Adipocyte (in vitro differentiated cells): ENCODE measurements around the gene RPL4.
"Not testable (repeated sequence)": the region's sequence is repeated elsewhere in the genome, so short reads cannot be mapped to it uniquely, and the experiment has no call there.

Experiments used
- DNase-seq: peaks from one replicate; pipeline ENCODE4 v3.0.0-alpha.2; 2015; ENCODE audit warnings: low read depth
- H3K27me3 ChIP-seq: replicated peaks from 2 replicates; pipeline ENCODE4 v1.7.0; 2013; ENCODE audit warnings: mild to moderate bottlenecking, low read length, moderate library complexity; ENCODE audit not compliant: control insufficient read depth, insufficient read depth
- H3K36me3 ChIP-seq: 2 replicates; pipeline ENCODE4 v1.7.0; 2013; ENCODE audit warnings: low read length, mild to moderate bottlenecking, moderate library complexity; ENCODE audit not compliant: control insufficient read depth, insufficient read depth, severe bottlenecking
- H3K4me1 ChIP-seq: 2 replicates; pipeline ENCODE4 v1.7.0; 2013; ENCODE audit warnings: mild to moderate bottlenecking, low read length, moderate library complexity; ENCODE audit not compliant: control insufficient read depth, insufficient read depth
- H3K4me3 ChIP-seq: 2 replicates; pipeline ENCODE4 v1.7.0; 2013; ENCODE audit warnings: mild to moderate bottlenecking, low read length, moderate library complexity
- H3K9ac ChIP-seq: 2 replicates; pipeline ENCODE4 v1.7.0; 2013; ENCODE audit warnings: mild to moderate bottlenecking, low read length, moderate library complexity
- H3K9me3 ChIP-seq: 2 replicates; pipeline ENCODE4 v1.7.0; 2013; ENCODE audit warnings: mild to moderate bottlenecking, low read length, moderate library complexity; ENCODE audit not compliant: control insufficient read depth

The RPL4 gene

GRCh38 chr15:66503780-66504562 lies 684 bp downstream of the RPL4 start:
- DNase-seq: peak; percentile 18
- peak overlapping the region; percentile 98 for H3K9ac ChIP-seq
- no peaks in the 10 kb centered on the region for H3K9me3 ChIP-seq
- H3K4me1 ChIP-seq: peaks cover 26% of the 10 kb centered on the region
- H3K27me3 ChIP-seq: no peaks in the 10 kb centered on the region
- H3K4me3 ChIP-seq: peak overlapping the region; percentile 93
- peaks cover 41% of the 10 kb centered on the region for H3K36me3 ChIP-seq

- H3K27me3 ChIP-seq, H3K9me3 ChIP-seq: not testable (repeated sequence)
- H3K36me3 ChIP-seq: peaks cover 49% of the 10 kb centered on the region
- peak overlapping the region; percentile 98 for H3K9ac ChIP-seq
- peak overlapping the region; percentile 93 for H3K4me3 ChIP-seq
- peaks cover 31% of the 10 kb centered on the region for H3K4me1 ChIP-seq
- peak; percentile 7 for DNase-seq
Observed at GRCh38 chr15:66503041-66503648, 1.5 kb downstream of the RPL4 start.

GRCh38 chr15:66502491-66502890 lies 2.2 kb downstream of the RPL4 start:
- Histone ChIP-seq H3K4me1 (peaks cover 36% of the 10 kb centered on the region), H3K36me3 (peaks cover 52% of the 10 kb centered on the region), H3K27me3 (no peaks in the 10 kb centered on the region), H3K4me3 (peak overlapping the region; percentile 93), H3K9ac (peak overlapping the region; percentile 98), H3K9me3 (no peaks in the 10 kb centered on the region)
- DNase-seq: no peak

- peaks cover 36% of the 10 kb centered on the region for H3K4me1 ChIP-seq
- peaks cover 52% of the 10 kb centered on the region for H3K36me3 ChIP-seq
- not testable (repeated sequence) for H3K27me3 ChIP-seq, DNase-seq, H3K9me3 ChIP-seq, H3K4me3 ChIP-seq
- peak overlapping the region; percentile 21 for H3K9ac ChIP-seq
Observed at GRCh38 chr15:66500346-66500745, 4.3 kb downstream of the RPL4 start.

- no peaks in the 10 kb centered on the region for H3K9me3 ChIP-seq
- peak; percentile 66 for DNase-seq
- H3K9ac ChIP-seq: peak overlapping the region; percentile 93
- H3K36me3 ChIP-seq: peaks cover 52% of the 10 kb centered on the region
- H3K4me1 ChIP-seq: peaks cover 51% of the 10 kb centered on the region
- no peak overlapping the region for H3K4me3 ChIP-seq
- no peaks in the 10 kb centered on the region for H3K27me3 ChIP-seq
Observed at GRCh38 chr15:66498501-66499386, 5.9 kb downstream of the RPL4 start.

- peaks cover 55% of the 10 kb centered on the region for H3K36me3 ChIP-seq
- peak; percentile 98 for DNase-seq
Observed at GRCh38 chr15:66497502-66498455, 6.9 kb downstream of the RPL4 start, which contains the start of gene SNAPC5. TSS of gene SNAPC5 (minus strand) at chr15:66497762. CDS start at chr15:66497731, 31 bp downstream.

GRCh38 chr15:66496951-66497501 lies 7.6 kb downstream of the RPL4 start:
- Histone ChIP-seq H3K27me3 (no peaks in the 10 kb centered on the region), H3K9me3 (no peaks in the 10 kb centered on the region), H3K4me3 (peak overlapping the region; percentile 90), H3K36me3 (peaks cover 52% of the 10 kb centered on the region), H3K4me1 (peaks cover 44% of the 10 kb centered on the region), H3K9ac (peak overlapping the region; percentile 93)
- DNase-seq: no peak

More at GRCh38 chr15:66497502-66498455, 6.9 kb downstream of the RPL4 start, which contains the start of gene SNAPC5:
- Histone ChIP-seq H3K4me3 (peak within 1 kb of the TSS; percentile 90), H3K4me1 (peaks cover 52% of the 10 kb centered on the region), H3K9ac (peak within 1 kb of the TSS; percentile 93), H3K9me3 (no peaks in the 10 kb centered on the region), H3K27me3 (no peaks in the 10 kb centered on the region)

- Histone ChIP-seq H3K4me3 (no peak overlapping the region), H3K9ac (no peak overlapping the region), H3K27me3 (no peaks in the 10 kb centered on the region), H3K4me1 (peaks cover 38% of the 10 kb centered on the region), H3K9me3 (no peaks in the 10 kb centered on the region), H3K36me3 (peaks cover 52% of the 10 kb centered on the region)
- DNase-seq: no peak
Observed at GRCh38 chr15:66494262-66494661, 10.4 kb downstream of the RPL4 start.

- Histone ChIP-seq H3K27me3 (no peaks in the 10 kb centered on the region), H3K9me3 (no peaks in the 10 kb centered on the region), H3K9ac (no peak overlapping the region), H3K4me3 (no peak overlapping the region), H3K36me3 (peaks cover 57% of the 10 kb centered on the region), H3K4me1 (peaks cover 24% of the 10 kb centered on the region)
- no peak for DNase-seq
Observed at GRCh38 chr15:66491846-66492245, 12.8 kb downstream of the RPL4 start.

- no peak overlapping the region for H3K9ac ChIP-seq
- no peaks in the 10 kb centered on the region for H3K27me3 ChIP-seq
- no peak overlapping the region for H3K4me3 ChIP-seq
- peaks cover 57% of the 10 kb centered on the region for H3K36me3 ChIP-seq
- no peaks in the 10 kb centered on the region for H3K9me3 ChIP-seq
- peaks cover 12% of the 10 kb centered on the region for H3K4me1 ChIP-seq
- DNase-seq: no peak
Observed at GRCh38 chr15:66489179-66489791, 15.4 kb downstream of the RPL4 start.
